AML-193 (cell line): Measurements from ENCODE around the gene SEPTIN12.
"Not testable (repeated sequence)": the region's sequence is repeated elsewhere in the genome, so short reads cannot be mapped to it uniquely, and the experiment has no call there.

ENCODE experiments used
- DNase-seq, 2 experiments: peaks; one replicate each; lab custom pipeline; 2025; lab: John Stamatoyannopoulos, UW

The SEPTIN12 gene

DNA sequence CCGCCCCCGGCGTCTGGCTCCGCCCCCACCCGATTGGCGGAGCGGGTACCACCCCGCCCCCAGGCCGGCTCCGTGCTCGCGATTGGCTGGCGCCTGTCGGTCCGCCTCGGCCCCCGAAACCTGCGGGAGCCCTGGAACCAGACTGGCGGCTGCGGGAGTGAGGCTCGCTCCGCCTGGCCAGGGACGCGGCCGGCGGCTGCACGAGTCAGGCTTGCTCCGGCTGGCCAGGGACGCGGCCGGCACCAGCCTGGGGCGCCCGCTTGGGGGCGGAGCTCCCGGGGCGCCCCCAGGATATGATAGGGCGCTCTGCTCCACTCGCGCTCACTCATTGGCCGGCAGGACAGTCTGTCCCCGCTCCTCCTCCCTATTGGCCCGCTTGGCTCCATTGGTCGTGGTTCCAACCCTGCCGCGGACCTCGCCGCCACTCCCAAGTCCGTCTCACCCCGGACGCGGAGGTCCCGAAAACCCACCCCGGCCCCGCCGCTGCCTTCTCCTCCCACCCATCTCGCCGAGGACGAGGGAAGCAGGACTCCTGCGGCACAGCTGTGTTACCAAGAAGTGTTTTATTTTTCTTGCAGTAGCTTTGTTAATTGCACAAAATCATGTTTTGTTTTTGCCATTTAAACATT lies 14.6 kb upstream of the SEPTIN12 start:
- DNase-seq, result peak; percentile 76 to 82

DNA sequence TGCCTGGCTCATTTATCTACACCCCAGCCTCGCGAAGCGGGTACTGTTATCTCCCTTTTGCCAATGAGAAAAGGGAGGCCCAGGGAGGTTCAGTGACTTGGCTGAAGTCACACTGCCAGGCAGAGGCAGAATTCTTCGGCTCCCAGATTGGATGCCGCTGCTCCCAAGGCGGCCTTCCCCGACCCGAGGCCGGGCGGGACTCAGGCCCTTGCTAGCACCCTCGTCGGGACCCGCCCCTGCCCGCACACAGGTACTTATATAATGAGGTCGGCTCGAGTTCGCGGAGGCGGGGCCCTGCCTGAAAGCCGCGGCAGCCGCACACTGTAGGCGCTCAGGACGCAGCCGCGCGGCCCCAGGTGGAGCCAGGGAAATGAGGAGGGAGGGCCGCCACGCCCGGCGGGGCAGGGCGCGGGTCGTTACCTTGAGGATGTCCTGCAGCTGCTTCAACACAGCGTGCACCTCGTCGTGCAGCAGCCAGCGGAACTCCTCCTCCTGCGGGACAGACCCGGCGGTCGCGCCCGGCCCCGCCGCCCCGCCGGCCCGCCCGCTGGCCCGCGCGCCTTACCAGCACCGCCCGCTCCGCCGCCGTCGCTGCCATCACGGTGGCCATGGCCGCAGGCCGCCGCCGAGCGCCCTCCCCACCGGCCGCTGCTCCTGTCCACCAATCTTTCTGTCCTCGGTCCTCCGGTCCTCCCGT lies 14.0 kb upstream of the SEPTIN12 start, which contains the start of gene ROGDI:
Gene ROGDI (minus strand): TSS at position 672 of the 697 bp plus-strand sequence. CDS start 62 bp downstream, at position 610.
- peak; percentile 29 to 36 for DNase-seq

DNA sequence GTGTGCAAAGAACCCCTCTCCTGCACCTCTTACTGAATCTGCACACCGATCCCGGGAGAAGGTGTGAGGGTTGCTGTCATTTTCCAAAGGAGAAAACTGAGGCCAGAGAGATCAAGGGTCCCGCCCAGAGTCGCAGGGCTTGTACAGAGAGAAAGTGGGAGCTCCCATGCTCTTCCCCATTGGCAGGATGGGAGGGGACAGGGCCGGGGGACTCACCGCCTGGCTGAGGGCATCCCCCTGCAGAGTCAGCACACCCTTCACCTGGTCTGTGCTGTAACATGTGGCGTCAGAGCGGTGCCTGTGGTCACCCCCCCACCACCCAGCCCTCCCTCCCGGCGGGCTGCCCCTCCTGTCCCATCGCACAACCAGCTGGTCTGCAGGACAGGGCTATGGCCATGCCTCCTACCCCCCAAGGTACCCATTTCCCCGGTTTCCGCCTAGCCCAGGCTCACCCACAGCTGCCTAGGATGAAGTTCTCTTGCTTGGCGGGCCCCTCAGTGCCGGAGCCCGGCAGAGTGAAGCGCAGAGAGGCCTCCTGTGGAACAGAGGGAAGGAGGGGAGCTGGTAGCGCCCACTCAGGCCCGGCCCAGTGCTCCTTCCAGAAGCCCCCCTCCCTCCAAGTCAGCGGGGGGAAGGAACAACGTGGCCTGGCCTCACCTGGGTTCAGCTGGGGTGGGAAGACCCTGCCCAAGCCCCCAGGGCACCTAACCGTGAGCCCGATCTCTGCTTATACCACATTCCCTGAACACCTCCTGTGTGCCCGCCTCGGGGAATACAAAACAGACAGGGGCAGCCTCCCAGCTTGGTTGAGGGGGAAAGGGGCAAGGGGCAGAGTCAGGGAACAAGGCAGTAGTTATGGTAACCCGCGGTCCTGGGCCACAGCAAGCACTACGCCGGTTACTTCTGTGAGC lies 13.2 kb upstream of the SEPTIN12 start:
- DNase-seq, result no peak

DNA sequence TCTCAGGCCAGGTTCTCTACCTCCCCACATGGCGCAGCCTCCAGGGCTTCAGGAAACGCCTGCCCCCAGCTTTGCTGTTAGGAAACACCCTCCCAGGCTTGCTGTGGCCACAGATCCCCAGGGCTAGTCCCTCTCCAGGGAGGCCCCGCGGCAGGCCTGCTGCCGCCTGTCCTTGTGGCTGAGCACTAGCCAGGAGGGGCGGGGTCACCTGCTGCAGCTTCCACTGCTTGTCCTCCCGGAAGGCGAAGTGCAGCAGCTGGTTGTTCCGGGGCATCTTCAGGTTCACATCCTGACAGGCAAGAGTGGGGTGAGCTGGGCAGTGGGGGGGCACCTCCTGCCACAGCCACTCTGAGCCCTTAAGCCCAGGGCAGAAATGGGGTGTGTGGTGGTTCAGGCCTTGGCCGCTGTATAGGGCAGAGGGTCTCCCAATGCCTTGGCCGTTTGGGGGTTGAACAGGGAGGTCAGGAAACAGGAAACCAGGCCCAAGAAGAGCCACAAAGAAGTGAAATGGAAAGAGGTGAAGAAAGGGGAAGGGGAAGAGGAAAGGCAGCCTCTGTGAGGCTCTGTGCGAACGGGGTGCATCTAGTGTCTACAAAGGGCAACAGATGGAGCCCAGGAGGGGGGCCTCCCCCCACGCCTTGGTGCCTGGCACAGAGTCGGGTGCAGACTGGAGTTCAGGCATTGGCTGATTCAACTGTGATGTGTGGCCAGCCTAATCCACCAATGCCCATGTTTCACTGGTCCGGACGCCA lies 12.3 kb upstream of the SEPTIN12 start:
- DNase-seq, result peak; percentile 80 to 88

DNA sequence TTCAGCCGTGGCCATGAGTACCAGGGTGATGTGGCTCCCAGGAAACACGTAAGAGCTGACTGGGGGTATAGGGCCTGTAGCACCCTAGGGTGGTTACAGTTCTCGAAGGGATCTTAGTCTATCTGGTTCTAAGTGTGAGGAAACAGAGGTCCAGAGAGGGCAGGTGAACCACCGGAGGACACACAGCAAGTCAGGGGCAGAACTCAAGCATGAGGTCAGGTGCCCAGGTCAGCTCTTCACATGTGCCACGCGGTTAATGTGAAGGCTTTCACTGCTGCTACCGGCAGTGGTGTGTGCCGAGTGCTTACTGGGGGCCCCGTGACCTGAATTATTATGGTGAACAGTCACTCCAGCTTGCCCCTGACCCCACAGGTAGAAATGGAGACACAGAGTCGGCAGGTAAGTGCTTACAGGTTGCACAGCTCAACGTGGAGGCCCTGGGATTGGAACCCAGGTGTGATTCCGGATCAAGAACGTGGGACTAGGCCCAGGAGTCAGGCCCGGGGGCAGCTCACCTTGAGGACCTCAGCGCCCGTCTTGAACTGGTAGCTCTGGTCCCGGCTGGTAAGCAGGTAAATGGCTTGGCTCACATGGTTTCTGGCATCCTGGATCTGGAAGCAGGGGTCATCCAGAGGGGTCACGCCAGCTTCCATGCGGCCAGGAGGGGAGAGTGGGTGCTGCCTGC lies 11.2 kb upstream of the SEPTIN12 start:
- no peak for DNase-seq

DNA sequence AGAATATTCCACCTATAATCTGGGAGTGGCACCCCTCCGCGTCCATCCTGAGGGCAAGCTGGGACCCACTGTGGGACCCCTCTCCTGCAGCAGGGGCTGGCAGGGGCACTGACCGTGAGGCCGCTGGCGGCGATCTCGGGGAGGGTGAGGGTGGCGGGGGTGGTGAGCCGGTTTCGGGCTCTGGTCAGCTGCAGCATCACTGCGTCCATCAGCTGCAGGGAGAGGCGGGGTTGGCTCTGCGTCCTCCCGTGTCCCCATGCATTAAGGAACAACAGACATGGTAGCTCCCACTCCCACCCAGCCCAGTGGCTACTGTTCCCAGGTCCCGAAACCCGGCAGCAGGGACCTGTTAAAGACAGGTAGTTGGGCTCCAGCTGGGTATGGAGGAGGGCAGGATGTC lies 10.3 kb upstream of the SEPTIN12 start:
- DNase-seq, result no peak

DNA sequence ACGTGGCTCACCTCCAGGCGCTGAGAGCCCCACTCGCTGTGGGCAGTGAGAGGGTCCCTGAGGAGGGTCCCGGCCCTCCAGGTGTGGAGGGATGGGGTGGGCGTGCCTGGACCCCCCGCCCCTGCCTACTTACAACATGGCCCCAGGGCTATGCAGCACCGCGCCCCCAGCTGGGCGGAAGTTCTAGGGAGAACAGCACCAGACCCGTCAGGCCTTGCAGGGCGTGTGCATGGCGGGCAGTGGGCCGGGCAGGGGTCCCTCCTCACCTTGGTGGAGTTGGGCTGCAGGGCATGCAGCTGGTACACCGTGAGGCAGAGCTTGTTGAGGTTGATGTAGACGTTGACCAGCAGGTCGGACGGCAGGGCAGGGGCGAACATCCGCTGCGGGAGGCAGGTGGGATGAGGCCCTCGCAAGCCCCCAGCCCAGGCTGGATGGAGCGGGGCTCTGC lies 9.7 kb upstream of the SEPTIN12 start:
- DNase-seq, result no peak

DNA sequence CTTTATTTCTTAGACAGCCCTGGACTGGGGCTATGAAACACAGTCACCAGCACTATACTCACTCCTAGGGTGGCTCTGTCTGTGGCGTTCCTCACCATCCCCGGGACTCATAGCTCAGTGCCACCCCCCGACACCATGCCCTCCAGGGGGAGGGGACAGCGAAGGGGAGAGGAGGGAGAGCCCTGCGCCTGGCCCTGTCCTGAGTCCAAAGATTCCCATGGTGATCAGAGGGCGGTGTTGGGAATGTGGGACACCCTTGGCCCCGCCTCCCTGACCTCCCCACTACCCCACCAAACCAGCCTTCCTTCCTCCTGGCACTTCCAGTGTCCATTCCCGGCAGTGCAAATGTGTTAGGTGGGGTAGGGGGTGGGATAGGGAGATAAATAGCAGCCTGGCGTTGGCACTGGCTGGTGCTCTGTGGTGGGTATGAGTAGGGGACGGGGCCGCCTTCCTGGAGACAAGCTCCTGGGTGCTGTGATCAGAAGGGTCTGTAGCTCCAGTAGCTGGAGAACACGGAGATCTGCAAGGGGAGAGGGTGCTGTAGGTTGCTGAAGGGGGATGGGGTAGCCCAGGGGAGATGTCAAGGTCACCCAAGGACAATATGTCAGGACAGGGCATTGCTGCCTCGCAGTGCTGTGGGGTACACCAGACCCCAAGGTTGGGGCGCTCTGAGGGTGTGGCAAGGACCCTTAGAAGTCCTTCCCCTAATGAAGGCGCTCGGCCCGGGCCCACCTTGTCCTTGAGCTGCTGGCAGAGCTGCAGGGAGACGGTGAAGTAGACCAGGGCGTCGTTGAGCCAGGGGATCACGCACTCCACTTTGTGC lies 9.0 kb upstream of the SEPTIN12 start:
- DNase-seq, result no peak

DNA sequence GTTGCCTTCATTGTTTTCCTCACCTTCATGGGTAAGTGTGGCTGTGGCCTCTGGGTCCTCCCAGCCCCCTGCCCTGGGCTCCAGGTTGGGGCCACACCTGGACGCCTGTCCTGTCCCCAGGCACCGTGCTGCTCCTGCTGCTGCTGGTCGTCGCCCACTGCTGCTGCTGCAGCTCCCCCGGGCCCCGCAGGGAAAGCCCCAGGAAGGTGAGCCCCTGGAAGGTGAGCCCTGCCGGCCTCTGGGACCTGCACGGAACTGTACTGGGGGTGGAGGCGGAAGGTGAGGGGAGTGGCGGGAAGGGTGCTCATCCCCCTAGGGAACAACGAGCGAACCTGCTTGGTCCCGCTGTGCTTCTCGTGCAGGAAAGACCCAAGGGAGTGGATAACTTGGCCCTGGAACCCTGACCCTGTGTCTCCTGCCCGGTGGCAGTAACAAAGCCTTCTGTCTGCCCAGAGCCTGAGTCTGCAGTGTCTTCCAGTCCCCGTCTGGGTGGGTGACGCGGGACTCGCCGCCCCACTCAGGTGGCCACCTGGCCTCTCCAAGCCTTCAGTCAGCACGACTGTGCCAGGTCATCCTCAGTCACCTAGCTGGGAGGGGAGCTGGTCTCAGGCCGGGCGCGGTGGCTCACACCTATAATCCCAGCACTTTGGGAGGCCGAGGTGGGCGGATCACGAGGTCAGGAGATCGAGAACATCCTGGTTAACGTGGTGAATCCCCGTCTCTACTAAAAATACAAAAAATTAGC lies 7.9 kb upstream of the SEPTIN12 start:
- no peak for DNase-seq

DNA sequence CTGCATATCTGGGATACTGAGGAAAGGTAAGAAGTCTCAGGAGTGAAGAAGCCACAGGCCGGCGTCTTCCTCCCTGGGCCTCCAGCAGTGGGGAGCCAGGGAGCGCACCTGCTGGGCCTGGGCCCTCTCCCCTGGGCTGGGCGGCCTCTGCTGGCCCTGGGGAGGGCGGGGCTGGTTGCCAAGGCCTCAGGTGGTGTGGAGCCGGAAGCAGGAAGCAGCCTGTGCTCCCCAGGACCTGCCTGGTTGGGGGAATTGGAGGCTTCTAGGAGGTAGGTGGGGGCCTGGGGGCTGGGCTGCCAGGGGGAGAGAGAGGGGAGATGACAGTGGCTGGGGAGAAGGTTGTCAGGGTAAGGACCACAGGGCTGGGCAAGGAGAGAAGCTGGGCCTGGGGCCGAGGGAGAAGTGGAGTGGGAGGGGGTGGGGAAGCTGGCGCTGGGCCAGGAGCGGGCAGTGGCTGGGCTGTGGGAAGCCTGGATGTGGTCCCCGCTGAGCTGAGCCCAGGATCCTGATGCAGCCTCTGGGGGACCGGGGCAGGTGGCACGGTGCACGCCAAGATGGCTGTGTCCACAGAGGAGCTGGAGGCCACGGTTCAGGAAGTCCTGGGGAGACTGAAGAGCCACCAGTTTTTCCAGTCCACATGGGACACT lies 7.2 kb upstream of the SEPTIN12 start, which contains the start of gene SMIM22:
Gene SMIM22 (plus strand): TSS at position 189 of the 647 bp plus-strand sequence. CDS start 366 bp downstream, at position 555.
- DNase-seq, result no peak

DNA sequence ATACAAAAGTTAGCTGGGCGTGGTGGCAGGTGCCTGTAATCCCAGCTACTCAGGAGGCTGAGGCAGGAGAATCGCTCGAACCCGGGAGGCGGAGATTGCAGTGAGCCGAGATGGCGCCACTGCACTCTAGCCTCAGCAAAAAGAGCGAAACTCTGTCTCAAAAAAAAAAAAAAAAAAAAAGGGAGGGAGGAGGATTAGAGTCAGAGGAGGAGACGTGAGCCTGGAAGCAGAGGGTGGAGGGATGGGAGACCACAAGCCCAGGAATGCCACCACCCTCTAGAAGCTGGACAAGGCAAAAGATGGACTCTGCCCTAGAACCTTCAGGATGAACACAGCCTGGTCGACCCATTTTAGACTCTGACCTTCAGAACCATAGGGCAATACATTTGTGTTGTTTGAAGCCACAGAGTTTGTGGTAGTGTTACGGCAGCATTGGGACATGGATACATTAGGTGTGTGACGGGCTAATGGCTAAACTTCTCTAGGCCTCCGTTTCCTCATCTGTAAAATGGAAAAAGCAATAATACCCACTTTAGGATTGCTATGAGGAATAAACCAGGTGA lies 4.9 kb upstream of the SEPTIN12 start:
- no peak for DNase-seq

DNA sequence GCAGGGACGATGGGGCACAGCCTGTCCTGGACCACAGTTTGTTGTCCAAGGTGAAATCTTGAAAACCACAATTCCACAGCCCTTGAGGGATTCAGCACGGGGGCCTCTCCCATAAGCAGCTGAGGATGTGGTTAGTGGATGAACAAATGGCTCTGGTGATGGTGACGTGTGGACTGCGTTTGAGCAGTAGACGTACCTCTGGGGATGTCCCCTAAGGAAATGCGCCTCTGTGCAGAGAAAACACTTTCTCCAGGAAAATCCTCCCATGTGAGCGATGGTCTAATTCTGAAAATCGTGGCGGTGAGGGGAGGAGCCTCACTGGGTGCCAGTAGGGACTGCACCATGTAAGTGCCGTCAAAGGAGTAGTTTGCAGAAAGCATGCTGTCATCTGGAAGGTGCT lies 2.7 kb upstream of the SEPTIN12 start:
- no peak for DNase-seq

DNA sequence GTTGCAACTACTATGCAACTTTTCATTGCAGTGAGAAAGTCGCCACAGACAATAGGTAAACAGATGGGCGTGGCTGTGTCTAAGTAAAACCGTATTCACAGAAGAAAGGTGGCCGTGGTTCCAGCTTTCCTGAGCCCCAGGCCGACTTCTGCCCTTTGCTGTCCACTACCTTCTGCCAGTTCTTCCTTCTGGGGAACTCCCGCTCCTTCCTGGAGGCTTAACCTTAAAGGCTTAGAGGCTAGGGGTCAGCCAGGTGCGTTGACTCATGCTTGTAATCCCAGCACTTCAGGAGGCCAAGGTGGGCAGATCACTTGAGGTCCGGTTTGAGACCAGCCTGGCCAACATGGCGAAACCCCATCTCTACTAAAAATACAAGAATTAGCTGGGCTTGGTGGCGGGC lies 2.1 kb upstream of the SEPTIN12 start:
- no peak for DNase-seq

DNA sequence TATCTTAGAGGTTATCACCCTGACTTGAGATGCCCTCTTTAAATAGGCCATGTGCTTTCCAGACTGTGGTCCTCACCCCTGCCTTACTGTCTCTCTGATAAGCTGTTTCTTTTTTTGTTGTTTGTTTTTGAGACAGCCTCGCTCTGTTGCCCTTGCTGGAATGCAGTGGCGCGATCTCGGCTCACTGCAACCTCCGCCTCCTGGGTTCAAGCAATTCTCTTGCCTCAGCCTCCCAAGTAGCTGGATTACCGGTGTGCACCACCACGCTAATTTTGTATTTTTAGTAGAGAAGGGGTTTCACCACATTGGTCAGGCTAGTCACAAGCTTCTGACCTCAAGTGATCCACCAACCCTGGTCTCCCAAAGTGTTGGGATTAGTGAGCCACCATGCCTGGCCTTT lies 765 bp upstream of the SEPTIN12 start:
- no peak for DNase-seq

DNA sequence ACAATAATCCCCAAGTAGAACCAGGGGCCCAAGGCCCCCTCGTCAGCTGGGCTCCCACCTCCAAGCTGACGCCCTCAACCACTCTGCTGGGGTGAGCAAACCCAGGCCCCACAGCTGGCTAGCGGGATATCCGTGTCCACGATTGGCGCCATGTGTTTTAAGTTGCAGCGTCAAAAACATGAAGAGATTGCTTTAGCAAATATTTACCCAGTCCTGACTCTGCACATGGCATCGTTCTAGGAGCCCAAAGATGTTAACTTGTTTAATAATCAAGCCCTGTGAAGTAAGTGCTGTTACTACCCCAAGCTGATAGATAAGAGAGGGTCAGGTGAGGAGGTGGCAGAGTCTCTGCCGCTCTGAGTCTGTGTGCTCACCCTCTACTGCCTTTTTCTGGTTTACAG lies 344 bp upstream of the SEPTIN12 start:
- DNase-seq, result no peak

DNA sequence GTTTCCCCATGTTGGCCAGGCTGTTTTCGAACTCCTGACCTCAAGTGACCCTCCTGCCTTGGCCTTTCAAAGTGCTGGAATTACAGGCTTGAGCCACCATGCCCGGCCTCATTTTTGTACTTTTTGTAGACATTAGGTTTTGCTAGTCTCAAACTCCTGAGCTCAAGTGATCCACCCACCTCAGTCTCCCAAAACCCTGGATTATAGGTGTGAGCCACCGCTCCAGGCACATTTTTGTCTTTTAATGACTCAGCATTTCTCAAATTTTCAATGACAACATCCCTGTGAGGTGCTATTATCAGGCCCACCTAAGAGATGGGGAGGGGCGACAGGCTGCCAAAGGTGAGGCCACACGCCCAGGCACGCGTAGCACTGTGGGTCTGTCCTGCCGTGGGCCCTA lies 1.1 kb downstream of the SEPTIN12 start:
- no peak for DNase-seq

DNA sequence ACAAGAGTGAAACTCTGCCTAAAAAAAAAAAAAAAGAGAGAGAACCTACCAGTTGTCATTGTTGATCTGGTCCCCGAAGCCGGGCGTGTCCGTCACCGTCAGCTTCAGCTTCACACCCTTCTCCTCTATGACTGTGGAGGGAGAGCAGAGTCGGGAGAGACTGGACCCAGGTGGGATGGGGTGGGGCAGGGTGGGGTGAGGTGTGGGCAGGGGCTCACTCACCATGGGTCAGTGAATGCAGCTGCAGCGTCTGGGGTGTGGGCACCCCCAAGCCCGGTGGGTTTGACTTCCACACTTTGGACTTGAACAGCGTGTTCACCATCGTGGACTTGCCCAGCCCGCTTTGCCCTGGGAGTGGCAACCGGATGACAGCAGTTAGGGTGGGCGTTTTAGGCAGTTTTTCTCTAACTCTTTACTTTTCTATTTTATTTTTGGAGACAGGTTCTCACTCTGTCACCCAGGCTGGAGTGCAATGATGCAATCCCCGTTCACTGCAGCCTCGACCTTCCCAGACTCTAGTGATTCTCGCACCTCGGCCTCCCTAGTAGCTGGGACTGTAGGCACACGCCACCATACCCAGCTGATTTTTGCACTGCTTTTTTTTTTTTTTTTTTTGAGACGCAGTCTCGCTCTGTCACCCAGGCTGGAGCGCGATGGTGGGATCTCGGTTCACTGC lies 2.2 kb downstream of the SEPTIN12 start:
- no peak for DNase-seq

DNA sequence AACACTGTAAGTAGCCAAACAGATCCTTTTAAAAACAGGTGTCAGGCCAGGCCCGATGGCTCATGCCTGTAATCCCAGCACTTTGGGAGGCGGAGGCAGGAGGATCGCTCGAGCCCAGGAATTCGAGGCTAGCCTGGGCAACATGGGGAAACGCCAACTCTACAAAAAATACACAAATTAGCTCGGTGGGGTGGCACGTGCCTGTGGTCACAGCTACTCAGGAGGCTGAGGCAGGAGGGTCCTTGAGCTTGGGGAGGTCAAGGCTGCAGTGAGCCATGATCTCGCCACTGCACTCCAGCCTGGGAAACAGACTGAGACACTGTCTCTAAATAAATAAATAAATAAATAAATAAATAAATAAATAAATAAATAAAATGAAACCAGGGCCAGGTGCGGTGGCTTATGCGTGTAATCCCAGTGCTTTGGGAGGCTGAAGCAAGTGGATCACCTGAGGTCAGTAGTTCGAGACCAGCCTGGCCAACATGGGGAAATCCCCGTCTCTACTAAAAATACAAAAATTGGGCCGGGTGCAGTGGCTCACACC lies 3.6 kb downstream of the SEPTIN12 start:
- not testable (repeated sequence) for DNase-seq
